SHP77 (cell line): ENCODE data around the gene MDFI.

Source experiments
- DNase-seq, 2 experiments: peaks; one replicate each; lab custom pipeline; 2025; lab: John Stamatoyannopoulos, UW

Gene MDFI

DNA sequence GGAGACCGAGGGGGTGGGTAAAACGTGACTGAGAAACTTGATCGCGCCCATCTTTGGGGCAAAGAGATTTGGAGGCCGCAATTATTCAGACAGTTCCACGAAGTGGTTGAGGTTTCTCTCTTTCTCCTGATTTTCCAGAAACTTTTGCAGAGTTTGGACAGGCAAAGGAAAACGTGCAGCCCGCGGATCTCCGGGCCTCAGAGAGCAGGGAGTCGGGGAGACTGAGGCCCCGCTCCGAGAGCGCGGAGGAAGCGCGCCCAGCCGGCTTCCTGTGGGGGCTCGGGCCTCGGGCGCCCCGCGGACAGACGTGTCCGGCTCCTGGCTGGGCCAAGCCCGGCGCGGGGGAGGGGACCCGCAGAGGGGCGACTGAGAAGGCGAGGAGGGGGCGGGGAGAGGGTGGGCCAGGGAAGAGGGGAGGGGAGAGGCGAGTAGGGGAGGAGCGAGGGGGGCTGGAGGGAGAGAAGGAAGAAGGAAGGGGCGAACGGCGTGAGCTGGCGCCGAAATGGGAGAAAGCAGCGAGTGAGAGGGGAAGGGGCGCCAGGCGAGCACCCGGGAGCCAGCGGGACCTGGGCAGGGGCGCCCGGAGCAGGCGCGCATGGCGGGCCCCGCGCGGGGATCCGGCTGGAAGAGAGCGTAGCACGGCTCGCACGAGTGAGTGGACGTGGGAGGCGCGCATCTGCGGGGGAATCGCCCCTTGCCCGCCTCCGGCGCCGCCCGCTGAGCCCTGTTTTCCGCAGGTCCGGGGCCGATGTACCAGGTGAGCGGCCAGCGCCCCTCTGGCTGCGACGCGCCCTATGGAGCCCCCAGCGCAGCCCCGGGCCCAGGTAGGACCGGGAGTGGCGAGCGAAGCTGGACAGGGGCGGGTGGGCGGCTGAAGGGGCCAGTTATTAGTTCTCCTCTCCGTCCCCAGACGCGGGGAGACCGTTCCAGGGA lies at the start of gene MDFI:
Gene MDFI (plus strand): TSS at position 467 of the 933 bp plus-strand sequence. CDS start 282 bp downstream, at position 749.
- DNase-seq, result no peak

- no peak for DNase-seq
These were observed 49.0 kb upstream of the MDFI start for GRCh38 chr6:41589223-41589622.

DNA sequence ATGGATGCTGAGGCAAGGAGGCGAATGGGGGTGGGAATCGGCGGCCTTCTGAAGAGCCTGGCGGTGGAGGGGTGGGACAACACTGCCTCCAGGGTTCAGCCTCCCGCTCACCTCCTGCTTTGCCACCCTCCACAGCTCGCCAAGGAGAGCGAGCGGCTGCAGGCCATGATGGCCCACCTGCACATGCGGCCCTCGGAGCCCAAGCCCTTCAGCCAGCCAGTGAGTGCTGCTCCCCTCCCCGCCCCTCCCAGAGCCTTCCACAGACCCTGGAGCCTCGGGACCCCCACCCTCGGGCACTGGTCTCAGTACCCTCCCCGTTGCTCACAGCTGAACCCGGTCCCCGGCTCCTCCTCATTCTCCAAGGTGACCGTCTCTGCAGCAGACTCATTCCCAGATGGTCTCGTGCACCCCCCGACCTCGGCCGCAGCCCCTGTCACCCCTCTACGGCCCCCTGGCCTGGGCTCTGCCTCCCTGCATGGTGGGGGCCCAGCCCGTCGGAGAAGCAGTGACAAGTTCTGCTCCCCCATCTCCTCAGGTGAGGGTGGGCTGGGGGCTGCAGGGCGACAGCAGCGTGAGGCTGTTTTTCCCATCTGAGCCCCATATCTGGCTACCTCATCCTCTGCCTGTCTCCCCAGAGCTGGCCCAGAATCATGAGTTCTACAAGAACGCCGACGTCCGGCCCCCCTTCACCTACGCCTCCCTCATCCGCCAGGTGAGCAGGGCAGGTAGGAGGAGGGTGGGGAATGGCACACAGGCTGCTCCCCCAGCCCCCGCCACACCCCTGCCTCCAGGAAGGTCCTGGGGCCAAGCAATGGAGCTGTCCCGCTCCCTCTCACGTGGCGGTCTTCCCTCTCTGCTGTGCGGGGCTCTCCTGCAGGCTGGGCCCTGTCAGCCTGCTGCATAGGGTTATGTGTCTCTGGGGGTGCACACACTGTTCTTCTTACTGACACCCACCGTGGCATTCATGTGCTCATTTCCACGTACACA lies 48.3 kb upstream of the MDFI start:
- no peak for DNase-seq

GRCh38 chr6:41591122-41591521 lies 47.1 kb upstream of the MDFI start:
- no peak for DNase-seq

- peak; percentile 29 to 50 for DNase-seq
These were observed 46.3 kb upstream of the MDFI start for GRCh38 chr6:41591859-41592502.

GRCh38 chr6:41593406-41593805 lies 44.9 kb upstream of the MDFI start:
- no peak for DNase-seq

GRCh38 chr6:41593839-41594238 lies 44.4 kb upstream of the MDFI start:
- no peak for DNase-seq

- DNase-seq, result no peak
These were observed 43.9 kb upstream of the MDFI start for GRCh38 chr6:41594326-41594725.

DNA sequence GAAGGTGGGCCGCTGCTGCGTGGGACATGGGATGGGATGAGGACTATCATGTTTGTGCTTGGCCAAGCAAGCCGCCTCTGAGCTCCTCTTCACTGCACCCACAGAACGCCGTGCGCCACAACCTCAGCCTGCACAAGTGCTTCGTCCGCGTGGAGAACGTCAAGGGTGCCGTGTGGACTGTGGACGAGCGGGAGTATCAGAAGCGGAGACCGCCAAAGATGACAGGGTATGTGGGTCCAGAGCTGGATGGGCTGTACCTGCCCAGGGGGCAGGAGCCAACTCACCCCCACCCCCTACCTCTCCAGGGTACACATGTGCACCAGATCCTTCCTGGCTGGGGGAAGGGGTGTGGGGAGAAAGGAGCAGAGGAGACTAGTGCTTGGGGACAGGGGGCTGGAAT lies 43.5 kb upstream of the MDFI start:
- no peak for DNase-seq

DNA sequence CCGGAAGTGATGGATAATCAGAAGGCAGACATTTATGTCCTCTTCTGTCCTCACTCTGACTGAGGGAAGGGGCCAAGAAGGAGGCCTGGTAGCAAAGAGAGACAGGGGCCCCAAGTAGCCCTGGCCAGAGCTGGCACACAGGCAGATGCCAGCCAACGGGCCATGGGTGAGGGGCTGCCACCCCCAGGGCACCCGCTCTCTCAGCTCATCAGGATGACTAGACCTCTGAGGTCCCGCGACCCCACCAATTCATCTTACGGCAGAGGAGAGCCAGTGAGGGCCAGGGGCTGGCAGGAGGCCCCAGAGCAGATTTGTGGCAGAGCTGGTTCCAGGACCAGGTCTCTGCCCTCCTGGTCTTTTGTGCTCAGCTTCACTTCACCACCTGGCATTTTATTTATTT lies 43.1 kb upstream of the MDFI start:
- no peak for DNase-seq

DNA sequence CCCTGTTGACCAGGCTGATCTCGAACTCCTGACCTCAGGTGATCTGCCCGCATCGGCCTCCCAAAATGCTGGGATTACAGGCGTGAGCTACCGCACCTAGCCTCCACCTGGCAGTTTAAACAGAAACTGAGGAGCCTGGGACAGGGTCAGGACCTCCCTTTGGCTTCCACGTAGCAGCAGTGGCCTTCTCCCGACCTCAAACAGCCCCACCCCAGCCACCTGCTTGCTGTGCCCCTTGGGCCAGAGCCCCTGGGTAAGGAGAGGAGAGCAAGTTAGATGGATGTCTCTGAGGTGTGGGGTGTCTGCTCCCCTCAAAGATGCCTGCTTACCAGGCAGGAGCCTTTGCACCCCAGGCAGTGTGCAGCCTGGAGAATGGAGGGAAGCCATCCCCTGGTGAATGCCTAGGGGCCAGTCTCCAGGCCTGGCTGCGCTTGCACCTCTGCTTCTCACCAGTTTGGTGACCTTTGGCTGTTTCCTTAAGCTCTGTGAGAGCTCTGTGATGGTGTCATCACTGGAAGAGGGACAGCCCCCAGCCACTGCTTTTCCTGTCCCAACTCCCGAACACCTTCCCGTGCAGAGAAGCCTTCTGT lies 42.1 kb upstream of the MDFI start:
- DNase-seq, result no peak

DNA sequence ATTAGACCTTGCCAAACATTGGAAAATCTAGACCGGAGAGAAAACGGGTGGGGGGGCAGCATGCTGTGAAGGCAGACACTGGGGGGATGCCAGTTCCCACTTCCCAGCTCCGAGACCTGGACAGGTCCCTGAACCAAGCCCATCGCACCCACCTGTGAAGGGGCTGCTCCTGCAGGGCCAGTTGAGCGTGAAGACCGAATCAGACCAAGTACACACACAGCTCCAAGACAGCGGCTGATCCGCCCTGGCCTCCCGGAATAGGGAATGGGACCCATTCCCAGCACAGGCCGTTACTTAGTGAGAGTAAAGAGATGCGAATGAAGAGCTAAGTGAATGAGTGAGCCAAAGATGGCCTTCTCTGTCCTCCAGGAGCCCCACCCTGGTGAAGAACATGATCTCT lies 41.5 kb upstream of the MDFI start:
- no peak for DNase-seq

DNA sequence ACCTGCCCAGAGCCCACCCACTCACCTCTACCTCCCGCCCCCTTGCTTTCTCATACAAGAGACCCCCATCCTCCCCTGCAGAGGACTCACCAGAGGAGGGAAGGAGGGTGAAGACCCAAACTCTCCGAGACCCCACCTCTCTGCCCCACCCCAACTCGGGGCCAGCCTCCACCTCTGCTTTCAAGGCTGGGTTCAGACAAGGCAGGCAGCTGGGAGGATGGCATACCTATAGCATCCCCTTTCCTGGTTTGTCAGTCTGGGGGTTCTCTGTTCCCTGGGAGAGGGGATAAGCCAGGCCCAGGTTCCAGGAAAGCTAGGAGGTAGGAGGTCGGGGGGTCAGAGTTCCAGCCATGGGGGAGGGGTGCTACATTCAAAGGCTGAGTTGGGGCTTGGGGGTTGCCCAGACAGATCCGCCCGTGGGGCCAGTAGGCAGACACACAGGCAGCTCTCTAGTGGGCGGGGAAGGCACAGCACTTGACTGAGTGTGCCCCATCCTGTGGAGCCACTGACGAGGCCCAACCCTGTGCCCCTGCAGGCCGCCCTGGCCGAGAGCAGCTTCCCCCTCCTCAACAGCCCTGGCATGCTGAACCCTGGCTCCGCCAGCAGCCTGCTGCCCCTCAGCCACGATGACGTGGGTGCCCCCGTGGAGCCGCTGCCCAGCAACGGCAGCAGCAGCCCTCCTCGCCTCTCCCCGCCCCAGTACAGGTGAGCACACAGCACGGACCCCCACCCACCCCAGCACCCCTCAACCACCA lies 40.8 kb upstream of the MDFI start:
- no peak for DNase-seq

DNA sequence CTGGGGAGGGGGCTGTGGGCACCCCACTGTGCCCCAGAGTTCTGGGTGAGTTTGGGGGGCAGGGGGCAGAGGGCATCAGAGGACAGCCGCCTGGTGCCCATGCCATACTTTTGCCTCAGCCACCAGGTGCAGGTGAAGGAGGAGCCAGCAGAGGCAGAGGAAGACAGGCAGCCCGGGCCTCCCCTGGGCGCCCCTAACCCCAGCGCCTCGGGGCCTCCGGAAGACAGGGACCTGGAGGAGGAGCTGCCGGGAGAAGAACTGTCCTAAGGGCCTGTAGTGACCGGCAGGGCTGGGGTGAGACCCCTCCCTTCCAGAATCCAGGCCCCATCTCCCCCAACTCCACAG lies 39.6 kb upstream of the MDFI start:
- DNase-seq, result no peak

- no peak for DNase-seq
These were observed 39.0 kb upstream of the MDFI start for GRCh38 chr6:41599015-41599851.

DNA sequence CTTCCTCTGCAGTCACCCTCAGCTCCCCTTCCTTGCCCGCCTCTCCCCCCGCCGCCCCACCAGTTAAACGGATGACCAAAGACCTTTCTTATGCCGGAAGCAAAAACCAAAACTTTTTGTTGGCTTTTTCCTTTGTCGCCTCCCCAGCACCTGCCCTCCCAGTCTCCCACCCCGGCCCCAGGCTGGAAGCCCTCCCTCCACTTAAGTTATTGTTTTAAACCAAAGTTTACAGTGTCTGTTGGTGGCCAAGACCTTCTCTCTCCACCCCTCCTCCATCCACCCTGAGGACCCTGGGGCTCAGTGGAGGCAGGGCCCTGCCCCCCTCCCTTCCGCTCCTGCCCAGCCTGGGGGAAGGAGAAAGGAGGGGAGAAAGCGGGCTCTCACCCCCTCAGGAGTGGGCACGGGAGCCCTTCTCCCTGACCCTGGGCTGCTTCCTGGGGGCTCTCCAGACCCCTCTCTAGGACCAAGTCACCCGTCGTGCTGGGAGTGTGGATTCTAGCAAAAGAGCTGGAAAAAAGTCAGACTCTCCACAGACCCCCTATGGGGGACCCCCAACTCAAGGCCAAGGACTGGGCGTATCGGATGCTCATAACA lies 38.3 kb upstream of the MDFI start:
- no peak for DNase-seq

GRCh38 chr6:41600499-41601247 lies 37.6 kb upstream of the MDFI start:
- DNase-seq, result no peak

GRCh38 chr6:41601248-41601549 lies 37.1 kb upstream of the MDFI start:
- no peak for DNase-seq

- no peak for DNase-seq
These were observed 35.9 kb upstream of the MDFI start for GRCh38 chr6:41602422-41602743.
